GM18873 (cell line): Measurements from ENCODE around the gene WBP2.
"Not testable (repeated sequence)": the region's sequence is repeated elsewhere in the genome, so short reads cannot be mapped to it uniquely, and the experiment has no call there.

Experiments
- ATAC-seq: cut with Tn5 transposase; IDR thresholded peaks from one replicate; pipeline ENCODE4 v1.9.1; 2021; ENCODE audit warnings: mild to moderate bottlenecking, moderate library complexity, moderate number of reproducible peaks; ENCODE audit not compliant: unreplicated experiment, low FRiP score

The WBP2 gene

GRCh38 chr17:75819116-75819515, 36.0 kb downstream of the WBP2 start:
- no peak for ATAC-seq

- no peak for ATAC-seq
These were observed 36.7 kb downstream of the WBP2 start for GRCh38 chr17:75818326-75818885.

DNA sequence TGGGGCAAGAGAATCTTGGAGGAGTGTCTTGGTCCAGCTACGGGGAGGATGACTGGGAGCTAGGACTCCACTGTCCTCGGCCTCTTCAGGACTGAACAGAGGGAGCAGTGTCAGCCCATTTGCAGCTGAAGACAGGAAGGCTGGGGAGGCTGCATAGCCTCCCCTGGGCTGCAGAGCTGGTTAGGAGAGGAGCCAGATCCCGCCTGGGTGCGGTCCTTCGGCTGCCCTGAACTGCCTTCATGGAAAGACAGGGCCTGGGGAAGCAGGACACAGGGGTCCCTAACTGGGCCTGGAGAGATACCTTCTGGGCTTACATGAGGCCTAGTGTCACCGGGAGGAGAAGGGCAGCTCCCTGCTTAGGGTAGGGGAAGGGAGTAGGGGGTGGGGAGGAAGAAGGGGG, 37.6 kb downstream of the WBP2 start:
- no peak for ATAC-seq

DNA sequence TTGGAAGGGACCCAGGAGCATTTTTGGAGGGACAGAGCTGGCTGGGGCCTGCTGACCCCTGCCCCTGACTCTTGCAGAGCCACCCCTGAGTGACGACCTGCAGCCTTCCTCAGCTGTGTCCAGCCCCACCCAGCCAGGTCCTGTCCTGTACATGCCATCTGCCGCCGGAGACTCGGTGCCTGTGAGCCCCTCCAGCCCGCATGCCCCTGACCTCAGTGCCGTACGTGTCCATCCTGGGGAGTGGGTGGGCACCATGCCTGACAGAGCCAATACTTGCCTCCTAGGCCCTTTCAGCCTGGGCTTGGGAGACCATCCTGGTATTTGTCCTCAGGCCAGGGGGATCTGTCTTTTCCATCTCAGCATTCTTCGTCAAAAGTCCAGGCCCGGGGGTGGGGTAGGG, 38.4 kb downstream of the WBP2 start:
- no peak for ATAC-seq

DNA sequence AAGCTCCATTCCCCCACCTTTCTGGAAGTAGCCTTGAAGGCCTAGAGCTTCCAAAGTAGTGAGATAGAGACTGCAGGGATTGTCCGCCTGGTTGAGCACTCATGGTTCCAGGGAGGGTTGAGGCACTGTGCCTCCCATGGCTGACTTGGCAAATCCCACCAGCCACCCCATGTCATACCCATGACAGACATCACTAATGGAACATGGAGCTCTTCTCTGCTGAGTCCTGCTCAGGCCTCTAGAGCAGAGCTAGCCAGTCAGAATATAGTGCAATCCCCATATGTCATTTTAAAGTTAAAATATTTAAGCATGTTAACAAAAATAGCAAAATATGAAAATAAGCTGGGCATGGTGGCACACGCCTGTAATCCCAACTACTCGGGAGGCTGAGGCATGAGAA, 39.7 kb downstream of the WBP2 start:
- no peak for ATAC-seq

- no peak for ATAC-seq
These were observed 40.2 kb downstream of the WBP2 start for GRCh38 chr17:75814900-75815373.

DNA sequence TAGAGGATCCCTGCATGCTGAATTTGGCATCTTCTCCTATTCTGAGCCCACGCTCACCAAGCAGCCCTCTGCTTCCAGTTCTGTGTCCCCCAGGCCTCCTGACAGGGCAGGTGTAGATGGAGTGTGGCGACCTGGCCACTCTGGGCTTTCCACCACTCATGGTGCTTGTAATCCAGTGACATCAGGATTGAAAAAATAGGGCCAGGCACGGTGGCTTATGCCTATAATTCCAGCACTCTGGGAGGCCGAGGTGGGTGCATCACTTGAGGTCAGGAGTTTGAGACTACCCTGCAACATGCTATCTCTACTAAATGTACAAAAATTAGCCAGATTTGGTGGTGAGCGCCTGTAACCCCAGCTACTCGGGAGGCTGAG, 41.1 kb downstream of the WBP2 start:
- no peak for ATAC-seq

GRCh38 chr17:75813081-75814020, 41.8 kb downstream of the WBP2 start:
- no peak for ATAC-seq

GRCh38 chr17:75812096-75813013, 42.8 kb downstream of the WBP2 start:
- no peak for ATAC-seq

DNA sequence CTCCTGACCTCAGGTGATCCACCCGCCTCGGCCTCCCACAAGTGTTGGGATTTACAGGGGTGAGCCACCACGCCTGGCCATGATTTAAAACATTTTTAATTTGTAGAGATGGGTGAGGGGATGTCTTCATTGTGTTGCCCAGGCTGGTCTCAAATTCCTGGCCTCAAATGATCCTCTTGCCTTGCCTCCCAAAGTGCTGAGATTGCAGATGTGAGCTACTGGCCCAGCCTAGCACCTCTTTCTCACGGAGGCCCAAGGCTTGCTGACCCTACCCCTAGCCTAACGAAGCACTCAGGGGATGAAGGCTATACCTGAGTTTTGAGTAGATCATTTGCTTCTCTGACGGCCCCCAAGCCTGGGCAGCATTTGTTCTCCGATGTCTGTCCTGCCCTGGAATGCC, 44.0 kb downstream of the WBP2 start:
- ATAC-seq = no peak

GRCh38 chr17:75810756-75811155, 44.4 kb downstream of the WBP2 start:
- not testable (repeated sequence) for ATAC-seq

GRCh38 chr17:75810216-75810615, 44.9 kb downstream of the WBP2 start:
- no peak for ATAC-seq

- no peak for ATAC-seq
These were observed 45.5 kb downstream of the WBP2 start for GRCh38 chr17:75809631-75810111.

DNA sequence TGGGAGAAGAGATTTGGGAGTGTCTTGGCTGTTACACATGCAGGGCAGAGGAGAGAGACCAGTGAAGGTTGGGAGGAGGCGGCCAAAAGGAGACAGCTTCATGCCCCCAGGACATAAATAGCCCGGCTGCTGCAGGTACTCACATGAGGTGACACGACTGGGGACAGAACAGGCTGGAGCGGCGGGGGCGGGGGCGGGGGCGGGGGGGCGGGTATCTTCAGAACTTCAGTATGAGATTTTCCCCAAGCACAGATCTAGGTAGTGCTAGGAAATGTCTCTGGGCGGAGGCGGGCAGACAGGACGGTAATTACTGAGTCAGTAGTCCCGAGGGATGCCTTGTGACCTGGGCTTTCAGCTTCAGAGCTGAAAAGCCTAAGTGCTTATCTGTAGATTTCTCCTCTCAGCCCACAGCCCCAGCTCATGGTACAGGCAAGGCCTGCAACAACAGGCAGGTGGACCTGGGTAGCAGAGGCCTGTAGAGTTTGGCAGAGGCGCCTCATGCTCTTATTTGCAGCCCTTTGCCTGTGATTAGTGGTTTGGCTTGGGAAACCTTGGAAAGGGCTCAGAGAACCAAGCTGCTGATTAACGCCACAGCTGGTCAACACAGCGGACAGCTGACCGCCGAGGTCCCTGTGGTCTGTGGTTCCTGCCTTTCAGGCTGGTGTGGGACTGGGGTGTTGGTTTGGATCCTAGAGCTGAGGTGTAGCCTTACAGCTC, 46.1 kb downstream of the WBP2 start:
- no peak for ATAC-seq

DNA sequence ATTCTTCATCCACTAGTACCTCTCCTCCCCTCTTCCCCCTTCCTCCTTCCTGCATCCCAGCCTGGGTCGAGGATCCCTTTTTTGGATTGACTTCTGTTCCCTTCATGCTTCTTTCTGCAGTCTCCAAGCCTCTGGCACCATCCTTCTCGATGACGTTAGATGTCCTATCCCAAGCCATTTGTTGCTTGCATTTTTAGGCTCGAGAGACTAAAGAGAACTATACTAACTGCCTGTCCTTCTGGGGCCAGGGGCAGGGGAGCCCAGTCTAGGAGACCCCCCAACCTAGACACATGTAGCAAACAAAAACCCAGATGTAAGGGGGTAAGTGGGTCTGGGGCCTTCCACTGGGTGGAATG, 46.6 kb downstream of the WBP2 start:
- no peak for ATAC-seq

- no peak for ATAC-seq
These were observed 47.3 kb downstream of the WBP2 start for GRCh38 chr17:75807861-75808260.

DNA sequence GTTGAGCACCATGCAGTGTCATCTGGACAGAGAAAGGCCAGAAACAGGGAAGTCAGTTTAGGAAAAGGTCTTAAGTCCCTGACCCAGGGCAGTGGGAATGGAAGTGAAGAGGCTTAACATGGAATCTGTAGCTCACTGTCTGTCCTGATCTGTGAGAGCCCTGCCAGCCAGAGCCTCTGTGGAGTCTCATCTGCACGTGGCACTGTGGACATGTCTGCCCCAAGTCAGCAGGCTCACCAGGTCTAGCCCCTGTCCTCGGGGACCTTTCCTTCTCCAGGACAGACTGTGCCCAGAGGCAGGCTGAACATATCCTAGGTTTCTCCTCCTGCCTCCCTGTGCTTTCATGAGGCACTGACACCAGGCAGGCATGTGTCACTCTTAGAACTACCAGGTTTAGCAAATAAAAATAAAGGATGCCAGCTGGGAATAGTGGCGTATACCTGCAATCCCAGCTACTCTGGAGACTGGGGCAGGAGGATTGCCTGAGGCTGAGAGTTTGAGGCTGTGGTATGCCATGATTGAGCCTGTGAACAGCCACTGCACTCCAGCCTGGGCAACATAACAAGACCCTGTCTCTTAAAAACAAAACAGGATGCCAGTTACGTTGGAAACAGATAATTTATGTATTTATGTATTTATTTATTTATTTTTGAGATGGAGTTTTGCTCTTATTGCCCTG, 48.2 kb downstream of the WBP2 start:
- no peak for ATAC-seq

- no peak for ATAC-seq
These were observed 51.3 kb downstream of the WBP2 start for GRCh38 chr17:75803883-75804282.

DNA sequence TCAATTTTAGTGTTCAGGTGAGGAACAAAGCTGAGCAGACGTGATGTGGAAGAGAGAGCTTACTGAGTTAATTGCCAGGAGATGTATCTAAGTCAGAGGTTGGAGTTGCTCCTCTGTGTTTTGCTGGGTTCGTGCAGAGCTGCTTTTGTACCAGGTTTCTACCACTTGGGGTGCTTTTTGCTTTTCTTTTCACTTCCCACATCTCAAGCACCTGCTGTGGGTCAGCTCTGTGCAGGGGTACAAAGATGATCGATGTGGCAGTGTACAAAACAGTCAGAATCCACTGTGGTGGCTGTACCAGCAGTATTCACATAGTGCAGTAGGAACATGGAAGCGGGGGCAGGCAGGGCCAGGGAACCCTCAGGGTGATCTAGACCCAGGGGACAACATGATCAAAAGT, 55.7 kb downstream of the WBP2 start:
- ATAC-seq = no peak
